HepG2 (cell line): ENCODE measurements around the gene PRR19. TPM values are rescaled to one million over a fixed set of nuclear protein-coding genes. Genes with fewer than 3 reads are reported as not detected.
A peak's percentile ranks its signal among the peaks of the same experiment; 100 is the strongest.

Experiments used
- KDM5B ChIP-seq: sonication (generic); formaldehyde crosslinking; IDR thresholded peaks from 2 replicates; pipeline ENCODE4 v1.4.0; 2020; ENCODE audit warnings: missing genetic modification reagents, mild to moderate bottlenecking, borderline replicate concordance
- KLF6 ChIP-seq: IDR thresholded peaks from 2 replicates; pipeline ENCODE4 v1.8.0; 2016; ENCODE audit warnings: missing biosample characterization, missing genetic modification reagents
- PRDM10 ChIP-seq: sonication (generic); formaldehyde crosslinking; IDR thresholded peaks from 2 replicates; pipeline ENCODE4 v1.4.0; 2020; ENCODE audit warnings: low read depth, missing genetic modification reagents
- RBM22 ChIP-seq: fragments of 200-400 bp; formaldehyde crosslinking; optimal IDR thresholded peaks from 2 replicates; pipeline ENCODE3; 2017; ENCODE audit warnings: mild to moderate bottlenecking, low read length, moderate library complexity
- SSRP1 ChIP-seq: IDR thresholded peaks from 2 replicates; pipeline ENCODE4 v1.6.1; 2016; ENCODE audit warnings: control low read depth
- TBX3 ChIP-seq: fragments of 450-650 bp; IDR thresholded peaks from 2 replicates; pipeline ENCODE4 v1.6.1; 2017; ENCODE audit warnings: antibody characterized with exemption, mild to moderate bottlenecking, inconsistent platforms, borderline replicate concordance
- ZNF274 ChIP-seq: sonication (generic); formaldehyde crosslinking; IDR thresholded peaks from 2 replicates; pipeline ENCODE4 v1.5.1; 2020; ENCODE audit warnings: mild to moderate bottlenecking, missing genetic modification reagents
- ZNF546 ChIP-seq: sonication (generic); formaldehyde crosslinking; conservative IDR thresholded peaks from 2 replicates; pipeline ENCODE4 v1.8.1; 2023; ENCODE audit warnings: mild to moderate bottlenecking, missing genetic modification reagents
- ZNF562 ChIP-seq: sonication (generic); formaldehyde crosslinking; IDR thresholded peaks from 2 replicates; pipeline ENCODE4 v1.8.0; 2022; ENCODE audit warnings: missing genetic modification reagents, borderline replicate concordance
- polyA plus RNA-seq, 8 experiments: library from polyadenylated mRNA; depleted of rRNA in 3 of 8; stranded (reverse) in 7 of 8; unstranded in 1 of 8; fragments of >200 nt; fragmentation: Illumina TruSeq in 4 of 8; extraction: Trizol in 4 of 8; gene quantifications; 2 replicates each; pipeline versions ENCODE4 v1.2.1 to v1.2.3, GENCODE V29; 2011 to 2016; ENCODE audit warnings: low read depth in 4 of 8, missing spikeins in 1 of 8, mixed read lengths in 1 of 8; ENCODE audit not compliant: insufficient read depth in 1 of 8
- total RNA-seq, 5 experiments: library from RNA; depleted of rRNA; stranded (reverse); fragments of >200 nt; fragmentation: Illumina TruSeq; extraction: Trizol; gene quantifications; 2 replicates each; pipeline ENCODE4 v1.2.3, GENCODE V29; 2016; ENCODE audit warnings: low read depth in 1 of 5
- TF ChIP-seq, protein P1 (sequence below): sonication (generic); formaldehyde crosslinking; IDR thresholded peaks from 2 replicates; pipeline ENCODE4 v1.8.0; 2022; ENCODE audit warnings: mild to moderate bottlenecking, missing genetic modification reagents; ENCODE audit not compliant: insufficient replicate concordance

The PRR19 gene
- total and polyA plus RNA-seq, 2 of the 13 experiments (the other 11 are each of a cell fraction or from before 2014, with no cell fraction given): 0.21 to 0.33 TPM

DNA sequence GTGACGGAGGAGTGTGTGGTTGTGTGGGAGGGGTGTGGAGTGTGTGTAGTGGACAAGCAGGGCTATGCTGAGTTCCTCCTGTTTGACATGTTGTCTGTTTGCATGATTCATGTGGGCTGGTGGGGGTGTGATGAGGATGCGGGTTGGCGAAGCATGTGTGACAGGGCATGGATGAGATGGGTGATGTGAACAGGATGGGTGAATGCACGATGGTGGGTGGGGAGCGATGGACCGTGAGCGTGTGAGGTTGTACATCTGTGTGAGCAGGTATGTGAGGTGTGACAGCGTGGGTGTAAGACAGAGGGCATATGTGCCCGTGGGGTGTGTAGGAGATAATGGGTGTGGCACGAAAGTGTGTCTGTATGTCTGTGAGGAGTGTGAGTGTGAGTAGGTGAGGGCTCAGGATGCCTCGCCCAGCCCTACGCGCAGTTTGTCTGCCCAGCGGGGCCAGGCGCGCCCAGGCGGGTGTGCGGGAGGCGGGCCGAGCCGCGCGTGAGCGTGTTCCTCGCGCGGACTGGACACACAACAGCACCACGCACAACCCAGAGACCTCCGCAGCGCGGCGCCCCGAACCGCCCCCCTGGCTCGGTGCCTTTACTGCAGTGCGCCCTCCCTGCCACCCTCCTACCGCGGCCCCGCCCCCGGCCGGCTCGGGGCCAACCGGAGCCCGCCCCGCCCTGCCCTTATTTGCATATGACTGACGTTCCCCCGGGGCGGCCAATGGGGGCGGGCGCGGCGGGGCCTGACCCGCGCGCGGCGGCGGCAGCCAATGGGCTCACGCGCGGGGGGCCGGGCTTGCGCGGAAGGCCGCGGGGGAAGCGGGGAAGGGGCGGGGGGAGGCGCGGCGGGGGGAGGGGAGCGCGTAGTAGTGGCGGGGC, 18.5 kb upstream of the PRR19 start (continued):
- TF ChIP-seq KLF6 (CRISPR knock-in tag) (no peak), SSRP1 (CRISPR knock-in tag) (no peak), PRDM10 (CRISPR knock-in tag) (peak; percentile 57; the same call in 1 of the 2 replicates), ZNF546 (CRISPR knock-in tag) (no peak), ZNF562 (CRISPR knock-in tag) (no peak), ZNF274 (CRISPR knock-in tag) (no peak), TBX3 (no peak), KDM5B (CRISPR knock-in tag) (peak; percentile 54; the same call in 1 of the 2 replicates), RBM22 (no peak)
- TF ChIP-seq, protein P1, sequence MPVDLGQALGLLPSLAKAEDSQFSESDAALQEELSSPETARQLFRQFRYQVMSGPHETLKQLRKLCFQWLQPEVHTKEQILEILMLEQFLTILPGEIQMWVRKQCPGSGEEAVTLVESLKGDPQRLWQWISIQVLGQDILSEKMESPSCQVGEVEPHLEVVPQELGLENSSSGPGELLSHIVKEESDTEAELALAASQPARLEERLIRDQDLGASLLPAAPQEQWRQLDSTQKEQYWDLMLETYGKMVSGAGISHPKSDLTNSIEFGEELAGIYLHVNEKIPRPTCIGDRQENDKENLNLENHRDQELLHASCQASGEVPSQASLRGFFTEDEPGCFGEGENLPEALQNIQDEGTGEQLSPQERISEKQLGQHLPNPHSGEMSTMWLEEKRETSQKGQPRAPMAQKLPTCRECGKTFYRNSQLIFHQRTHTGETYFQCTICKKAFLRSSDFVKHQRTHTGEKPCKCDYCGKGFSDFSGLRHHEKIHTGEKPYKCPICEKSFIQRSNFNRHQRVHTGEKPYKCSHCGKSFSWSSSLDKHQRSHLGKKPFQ (CRISPR knock-in tag): no peak
